OCI-M1 (cell line): Measurements from ENCODE around the gene GALNT18.

Experiments
- DNase-seq: peaks from one replicate; lab custom pipeline; 2025; lab: John Stamatoyannopoulos, UW

GALNT18 gene

DNA sequence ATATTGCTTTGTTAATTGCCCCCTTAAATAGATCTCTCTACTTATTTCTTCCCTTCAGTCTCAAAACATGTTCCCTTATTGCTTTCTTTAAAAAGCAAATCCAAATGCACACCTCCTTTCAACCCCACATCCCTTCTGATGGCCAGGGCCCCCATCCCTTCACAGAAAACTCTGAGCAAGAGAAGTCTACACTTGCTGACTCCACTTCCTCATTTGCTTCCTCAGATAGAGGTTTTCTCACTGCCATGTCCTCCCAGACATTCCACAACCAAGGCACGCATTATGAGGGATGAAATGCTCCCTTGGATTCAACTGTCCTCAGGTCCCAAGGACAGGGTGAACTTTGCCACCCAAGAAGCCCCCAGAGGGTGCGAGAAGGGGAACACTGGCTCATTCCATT is 311.9 kb downstream of the GALNT18 start:
- DNase-seq = no peak

DNA sequence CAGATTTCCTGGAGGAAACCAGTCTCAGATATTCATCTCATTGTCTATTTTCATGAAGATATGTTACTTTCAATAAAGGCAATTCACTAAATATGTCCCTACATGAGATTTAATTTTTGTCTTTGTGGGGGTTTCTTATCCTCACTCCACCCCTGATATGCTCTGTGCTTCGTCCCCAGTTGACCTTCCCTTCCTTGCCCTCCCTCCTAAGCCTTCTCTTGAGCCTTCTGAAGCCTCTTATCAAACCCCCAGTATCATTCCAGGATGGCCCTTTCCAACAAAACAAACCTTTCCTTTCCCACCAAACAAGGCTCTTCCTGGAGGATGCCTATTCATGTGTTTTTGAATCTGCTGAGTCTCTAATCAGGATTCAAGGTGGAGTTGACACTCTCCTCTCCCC is 313.6 kb downstream of the GALNT18 start:
- DNase-seq = no peak

DNA sequence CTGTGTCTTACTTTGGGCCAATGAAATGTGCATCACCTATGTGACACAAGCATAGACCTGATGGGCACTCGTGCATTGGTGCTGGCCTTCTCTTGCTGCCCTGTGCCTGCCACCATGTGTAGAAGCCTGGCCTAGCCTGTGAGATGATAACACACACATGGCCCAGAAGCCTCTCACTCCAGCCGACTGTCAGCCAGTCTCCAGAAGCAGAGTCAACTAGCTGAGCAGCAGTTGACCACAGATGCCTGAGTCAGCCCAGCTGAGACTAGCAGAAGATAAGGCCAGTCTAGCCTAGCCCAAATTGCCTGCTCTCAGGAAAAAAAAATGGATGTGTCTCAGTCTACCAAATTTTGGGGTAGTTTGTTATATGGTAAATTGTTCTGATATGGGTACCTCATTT is 314.9 kb downstream of the GALNT18 start:
- DNase-seq = no peak

DNA sequence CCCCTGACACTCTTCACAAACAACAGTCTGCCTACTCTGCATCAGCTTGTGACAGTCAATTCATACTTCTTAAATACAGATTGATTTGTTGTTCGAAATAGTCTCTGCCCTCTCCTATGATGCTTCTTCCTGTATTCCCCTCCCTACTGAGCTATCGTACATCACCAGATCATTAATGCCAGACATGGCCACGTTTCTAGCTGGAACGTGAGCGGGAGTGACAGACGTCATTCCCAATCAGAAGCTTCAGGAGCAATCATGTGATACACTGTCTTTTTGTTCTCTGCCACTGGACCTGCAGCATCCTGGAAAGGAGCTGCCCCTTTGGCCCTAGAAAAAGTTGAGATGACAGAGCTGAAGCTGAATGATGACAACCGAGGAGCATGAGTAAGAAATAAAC is 317.3 kb downstream of the GALNT18 start:
- no peak for DNase-seq

DNA sequence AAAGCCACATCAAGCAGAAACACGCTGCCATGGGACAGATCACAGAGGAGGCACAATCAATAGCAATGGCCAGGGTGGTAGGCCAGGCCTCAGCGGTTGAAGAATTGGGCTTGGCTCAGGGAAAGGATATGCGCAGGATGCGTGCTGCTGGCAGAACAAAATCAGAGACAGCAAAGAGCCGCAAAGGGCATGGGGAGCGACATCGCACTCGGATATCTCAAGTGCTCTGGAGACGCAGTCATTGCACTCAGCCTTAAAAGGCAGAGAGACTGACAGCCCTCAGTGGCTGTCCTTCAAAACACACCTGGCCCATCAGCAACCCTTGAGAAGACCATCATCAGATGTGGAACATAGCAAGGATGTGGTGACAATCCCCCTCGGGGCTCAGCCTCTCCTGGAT is 319.2 kb downstream of the GALNT18 start:
- no peak for DNase-seq

DNA sequence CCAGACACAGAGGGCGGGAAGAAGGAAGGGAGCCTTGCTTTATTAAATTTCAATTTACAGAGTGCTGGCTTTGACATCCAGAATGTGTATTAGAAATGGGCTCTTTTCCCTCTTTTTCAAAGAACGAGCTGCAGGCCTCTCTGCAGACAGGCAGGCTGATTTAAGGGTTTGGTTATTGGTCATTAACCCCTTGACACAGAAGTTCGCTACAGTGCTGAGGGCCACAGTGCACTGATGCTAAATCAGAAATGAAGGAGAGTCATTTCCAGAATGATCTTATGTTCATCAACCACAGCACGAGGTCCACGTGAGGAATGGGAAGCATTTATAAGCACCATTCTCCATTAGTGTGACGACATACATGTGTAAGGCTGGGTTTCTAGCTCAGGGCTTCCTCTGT is 320.6 kb downstream of the GALNT18 start:
- no peak for DNase-seq

DNA sequence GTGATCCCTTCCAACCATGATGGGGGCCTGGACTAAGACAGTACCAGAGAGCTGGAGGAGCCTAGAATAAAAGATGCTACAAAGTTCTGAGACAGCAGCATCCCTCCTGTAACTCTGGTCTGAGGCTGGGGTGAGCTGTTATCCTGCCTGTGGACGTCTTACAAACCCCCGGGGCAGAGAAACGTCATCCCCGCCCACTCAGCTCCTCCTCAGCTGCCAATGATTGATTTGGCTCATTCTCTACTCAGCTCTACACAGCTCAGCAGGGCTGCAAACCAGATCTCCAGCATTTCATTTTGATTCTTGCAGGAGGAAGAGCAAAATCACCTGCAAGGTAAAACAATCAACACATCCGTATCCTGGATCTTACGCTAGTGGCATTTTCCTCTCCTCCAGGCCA is 324.2 kb downstream of the GALNT18 start:
- no peak for DNase-seq

DNA sequence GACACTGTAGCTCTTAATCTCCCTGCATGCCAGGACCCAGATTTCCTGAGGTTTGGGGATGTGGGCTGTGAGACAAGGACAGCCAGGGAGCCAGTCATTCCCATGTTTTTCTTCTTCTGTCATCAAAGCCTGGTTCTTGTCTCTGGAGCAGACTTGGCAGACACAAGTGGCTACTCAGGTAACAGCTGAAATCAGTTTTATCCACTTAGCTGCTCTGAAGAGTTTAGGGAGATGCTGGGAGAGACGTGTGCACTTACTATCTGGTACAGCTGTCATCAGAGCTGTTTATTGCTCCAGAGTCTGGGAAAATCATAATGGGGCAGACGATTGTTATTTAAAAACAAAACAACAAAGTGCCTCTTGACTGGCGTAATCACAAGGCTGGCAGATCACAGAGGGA is 325.4 kb downstream of the GALNT18 start:
- no peak for DNase-seq

DNA sequence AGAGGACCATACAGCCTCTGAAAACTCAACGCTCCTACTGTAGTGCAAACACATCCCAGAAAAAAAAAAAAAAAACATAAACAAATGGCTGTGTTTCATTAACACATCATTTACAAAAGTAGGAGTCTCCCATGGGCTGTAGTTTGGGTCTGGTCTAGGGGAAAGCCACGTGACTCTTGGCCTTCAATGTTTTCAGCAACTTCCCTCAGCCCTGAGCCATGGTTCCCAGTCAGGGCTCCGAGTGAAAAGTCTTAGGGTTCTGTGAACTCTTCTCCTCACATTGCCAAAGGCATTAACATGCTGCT is 327.3 kb downstream of the GALNT18 start:
- no peak for DNase-seq

DNA sequence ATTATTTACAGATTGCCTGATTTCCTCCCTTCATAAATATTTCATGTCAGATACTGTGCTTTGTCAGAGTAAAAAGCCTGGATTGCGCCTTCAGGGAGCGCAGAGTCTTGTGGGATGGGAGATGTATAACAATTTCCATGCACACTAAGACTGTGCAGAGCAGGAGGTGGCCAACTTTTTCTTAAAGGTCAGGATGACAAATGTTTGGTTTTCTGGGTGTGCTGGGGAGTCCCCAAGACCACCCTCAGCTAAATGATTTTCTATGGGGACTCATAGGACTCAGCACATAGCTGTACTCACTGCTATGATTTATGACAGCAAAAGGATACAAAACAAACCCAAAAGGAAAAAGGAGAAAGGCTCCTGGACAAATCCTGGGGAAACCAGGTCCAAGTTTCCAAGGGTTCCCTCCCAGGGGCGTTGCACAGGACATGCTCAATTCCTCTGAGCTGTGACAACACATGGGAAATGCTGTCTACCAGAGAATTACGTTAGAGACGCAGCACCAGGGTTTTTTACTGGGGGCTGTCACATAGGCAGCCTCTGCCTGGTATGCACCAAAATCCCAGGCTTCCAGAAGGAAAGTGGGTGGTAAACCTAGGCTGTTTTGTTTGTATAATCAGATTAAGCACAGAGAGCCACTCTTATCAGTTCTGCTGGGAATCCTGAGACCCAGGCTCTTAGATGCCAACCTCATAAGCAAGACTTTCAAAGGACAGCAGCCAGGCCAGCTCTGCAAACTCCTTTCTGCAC is 327.8 kb downstream of the GALNT18 start:
- no peak for DNase-seq

DNA sequence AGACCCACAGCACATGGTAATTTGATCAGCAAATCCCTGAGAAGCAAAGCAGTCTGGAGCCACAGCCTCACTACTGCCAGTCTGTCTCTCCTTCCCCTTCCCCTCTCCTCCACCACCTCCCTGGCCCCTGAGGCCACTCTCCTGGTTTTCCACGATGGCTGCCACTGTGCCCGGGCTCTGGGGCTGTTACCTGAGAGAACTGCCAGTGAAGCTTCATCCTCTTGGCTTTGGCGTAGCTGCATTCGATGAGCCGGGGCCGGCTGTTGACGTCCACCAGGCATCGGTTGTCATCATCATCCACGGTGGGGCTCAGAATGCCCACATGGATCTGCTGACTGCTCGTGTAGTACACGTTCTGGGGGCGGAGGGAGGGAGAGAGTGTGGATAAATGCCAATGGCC is 329.0 kb downstream of the GALNT18 start:
- DNase-seq = no peak

DNA sequence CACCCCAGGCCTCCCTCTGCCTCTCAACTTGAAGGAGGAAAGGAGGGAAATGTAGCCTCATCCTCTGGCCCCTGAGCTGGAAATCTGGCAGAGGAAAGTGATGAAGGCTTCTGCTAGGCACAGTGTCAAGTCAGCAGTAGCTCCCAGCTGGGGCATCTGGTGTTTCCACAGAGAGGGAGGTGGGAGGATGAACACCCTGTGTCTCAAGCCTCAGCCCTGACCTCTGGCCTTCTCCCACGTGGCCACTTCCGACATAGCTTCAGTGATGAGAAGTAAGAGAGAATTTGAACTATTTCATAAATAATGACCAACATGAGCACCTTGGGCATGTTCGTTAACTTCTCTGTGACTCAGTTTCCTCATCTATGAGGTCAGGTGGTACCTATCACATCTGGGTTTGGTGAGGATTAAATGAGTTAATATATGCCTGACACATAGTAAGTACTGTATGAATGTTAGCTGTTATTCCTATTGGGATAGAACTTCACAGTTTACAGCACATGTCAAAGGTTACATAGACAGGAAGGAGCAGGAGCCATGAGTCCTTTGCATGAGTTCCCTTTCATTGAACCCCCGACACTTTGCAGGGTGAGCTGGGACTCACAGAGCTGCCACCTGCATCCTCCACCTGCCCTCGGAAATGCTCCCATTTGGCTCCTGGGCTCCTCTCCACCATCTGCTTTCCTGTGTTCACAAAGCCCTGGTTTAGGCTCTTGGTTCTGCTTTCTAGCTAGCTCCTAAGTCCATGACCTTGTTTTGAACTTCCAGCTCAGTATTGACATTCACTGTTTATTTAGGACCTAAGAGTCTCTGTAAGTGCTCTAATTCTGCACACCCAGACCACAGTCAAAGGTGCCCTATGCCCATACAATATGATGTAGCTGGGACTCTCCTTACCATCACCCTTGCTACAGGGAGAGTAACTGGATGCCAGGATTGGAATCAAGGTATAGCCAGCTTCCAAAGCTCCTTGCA is 330.5 kb downstream of the GALNT18 start:
- no peak for DNase-seq

DNA sequence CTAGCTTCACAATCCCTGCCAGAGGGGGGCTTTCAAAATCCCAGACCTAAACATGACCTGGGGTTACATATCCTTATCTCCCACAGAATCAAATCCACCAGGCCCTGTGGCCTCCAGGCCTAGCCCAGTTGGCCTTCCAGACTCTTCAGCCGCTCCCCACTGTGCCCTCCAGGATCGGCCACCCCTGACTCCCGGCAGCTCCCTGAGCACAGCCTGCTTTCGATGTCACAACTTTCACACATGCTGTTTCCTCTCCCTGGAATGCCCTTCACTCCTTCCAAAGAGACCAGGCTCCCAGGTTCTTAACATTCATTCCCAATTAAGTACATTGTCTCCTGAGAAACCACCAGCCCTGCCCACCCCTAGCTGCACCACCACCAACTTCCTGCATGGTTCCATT is 331.5 kb downstream of the GALNT18 start:
- no peak for DNase-seq

DNA sequence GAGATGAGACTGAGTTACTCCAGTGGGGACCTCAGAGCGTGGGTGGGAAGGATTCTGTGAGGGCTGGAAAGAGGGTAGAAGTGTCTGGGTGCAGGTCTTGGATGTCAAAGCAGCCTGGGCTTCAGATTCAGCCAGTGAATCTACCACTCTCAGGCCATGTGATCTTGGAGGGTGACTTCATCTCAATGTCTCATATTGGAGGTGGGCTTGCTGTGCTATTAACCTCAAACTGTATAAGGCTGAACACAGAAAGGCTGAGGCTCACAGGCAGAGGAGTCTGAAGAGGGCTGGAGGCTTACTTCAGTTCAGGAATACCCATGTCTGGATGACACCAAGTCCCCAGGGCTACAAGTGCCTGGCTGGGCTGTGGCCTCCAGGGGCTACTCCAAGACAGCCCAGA is 332.1 kb downstream of the GALNT18 start:
- DNase-seq = no peak

DNA sequence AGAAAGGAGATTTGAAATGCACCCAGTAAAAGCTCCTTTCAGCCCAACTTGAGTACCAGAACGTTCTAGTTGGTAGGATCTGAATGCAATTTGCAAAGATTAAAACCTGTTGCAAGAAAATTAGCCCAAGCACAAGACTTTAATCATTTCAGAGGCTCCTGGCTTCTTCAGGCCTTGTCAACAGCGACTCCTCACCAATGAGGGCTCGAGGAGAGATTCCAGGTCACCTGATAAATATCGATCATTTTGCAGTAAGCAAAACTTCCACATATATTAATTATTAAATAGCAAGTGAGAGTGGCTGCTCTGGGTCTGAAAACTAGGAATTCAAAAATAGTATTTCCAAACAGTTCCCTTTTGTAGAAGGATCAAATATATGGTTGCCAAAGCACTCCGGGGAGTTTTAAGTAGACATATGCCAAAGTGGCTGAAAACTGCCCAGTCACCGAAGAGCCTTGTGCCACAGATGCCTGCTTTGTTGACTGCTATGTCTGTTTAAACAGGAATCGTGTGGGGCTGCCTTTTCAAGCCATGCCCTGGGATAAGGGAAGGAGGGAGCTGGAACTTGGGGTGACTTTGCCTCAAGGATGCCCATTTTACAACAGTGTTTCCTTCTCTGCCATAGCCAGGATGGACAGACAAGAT is 332.7 kb downstream of the GALNT18 start:
- DNase-seq = no peak

DNA sequence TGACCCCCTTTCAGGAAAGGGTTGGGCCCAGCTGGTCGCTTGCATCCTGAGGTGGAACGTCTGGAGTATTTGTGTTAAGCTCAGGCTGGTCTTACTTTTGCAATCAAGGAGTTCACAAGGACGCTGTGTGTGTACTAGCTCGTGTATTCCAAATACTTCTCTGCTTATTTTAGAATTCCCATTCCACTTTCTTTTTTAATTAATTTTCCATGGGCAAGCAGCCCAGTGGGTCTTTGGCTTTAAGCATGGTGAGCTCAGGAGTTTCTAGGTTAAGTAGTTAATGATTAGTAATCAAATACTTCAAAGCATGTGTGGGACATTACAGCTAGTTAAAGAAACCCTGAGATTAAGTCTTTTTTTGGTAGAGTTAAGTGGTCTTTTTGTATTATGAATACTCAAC is 337.3 kb downstream of the GALNT18 start:
- DNase-seq = no peak

DNA sequence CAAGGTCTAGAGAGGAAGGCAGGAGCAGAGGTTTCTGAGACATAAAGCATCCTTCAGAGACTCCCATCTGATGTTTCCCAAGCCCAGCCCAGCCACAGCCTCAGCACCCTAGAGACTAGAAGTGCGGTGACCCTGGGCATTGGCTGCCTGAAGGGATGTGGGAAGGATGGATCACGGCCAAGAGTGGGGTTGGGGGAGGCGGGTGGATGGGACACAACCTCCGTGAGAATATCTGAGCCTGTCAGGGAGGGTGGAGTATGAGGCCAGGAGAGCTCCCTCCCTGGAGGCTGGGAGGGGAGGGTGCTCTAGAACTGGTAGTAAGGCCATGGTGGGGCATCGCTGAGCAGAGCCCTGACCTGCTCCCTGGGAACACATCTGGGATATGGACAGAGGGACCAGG is 340.2 kb downstream of the GALNT18 start:
- DNase-seq = no peak

DNA sequence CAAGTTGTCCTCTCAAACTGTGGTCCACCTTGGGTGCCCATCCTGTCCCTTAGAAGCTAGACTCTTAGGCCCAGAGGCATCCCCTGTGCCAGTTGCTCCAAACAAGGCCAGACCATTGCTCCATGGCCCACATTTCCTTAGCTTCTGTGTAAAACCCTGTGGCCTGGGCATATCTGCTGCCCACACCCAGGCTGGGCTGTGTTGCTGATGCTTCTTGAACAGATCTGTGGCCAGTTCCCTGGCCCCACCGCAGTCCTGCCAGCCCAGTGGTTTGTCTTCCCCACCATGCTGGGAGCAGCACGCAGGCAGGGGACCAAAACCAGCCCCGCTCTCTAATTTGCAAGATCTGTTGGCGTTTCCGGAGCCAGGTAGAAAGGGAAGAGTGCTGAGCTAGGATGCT is 341.0 kb downstream of the GALNT18 start:
- DNase-seq = no peak

DNA sequence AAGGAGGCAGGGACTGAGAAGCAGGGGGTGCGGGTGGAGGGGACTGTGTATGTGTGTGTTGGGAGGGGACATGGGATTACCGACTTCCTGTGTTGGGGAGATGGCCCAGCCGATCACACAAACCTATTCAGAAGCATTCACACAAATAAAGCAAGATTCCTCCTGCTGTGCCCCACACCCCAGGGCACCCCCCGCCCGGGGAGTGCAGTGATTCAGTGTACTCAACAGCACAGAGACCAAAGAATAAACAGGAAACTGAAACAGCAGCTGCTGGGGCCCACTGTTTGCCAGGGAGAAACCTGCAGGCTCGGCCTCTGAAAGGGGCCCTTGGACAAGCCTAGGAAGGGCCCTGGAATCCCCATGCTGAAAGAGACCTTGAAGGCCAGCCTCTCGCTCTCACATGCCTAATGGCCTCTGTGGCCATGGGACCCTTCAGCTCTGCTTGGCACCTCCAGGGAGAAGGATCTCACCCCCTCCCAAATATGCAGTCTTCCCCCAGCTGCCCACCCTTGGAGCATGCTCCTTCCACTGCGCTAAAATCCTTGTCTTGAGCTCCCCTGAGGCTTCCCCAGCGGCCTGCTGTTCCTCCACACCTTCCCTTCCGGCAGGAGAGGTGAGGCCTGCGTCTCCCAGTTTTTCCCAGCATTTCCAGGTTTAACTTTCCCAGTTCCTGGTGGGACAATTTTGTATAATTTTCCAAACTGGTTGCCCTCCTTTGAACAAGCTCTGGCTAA is 341.7 kb downstream of the GALNT18 start:
- no peak for DNase-seq

DNA sequence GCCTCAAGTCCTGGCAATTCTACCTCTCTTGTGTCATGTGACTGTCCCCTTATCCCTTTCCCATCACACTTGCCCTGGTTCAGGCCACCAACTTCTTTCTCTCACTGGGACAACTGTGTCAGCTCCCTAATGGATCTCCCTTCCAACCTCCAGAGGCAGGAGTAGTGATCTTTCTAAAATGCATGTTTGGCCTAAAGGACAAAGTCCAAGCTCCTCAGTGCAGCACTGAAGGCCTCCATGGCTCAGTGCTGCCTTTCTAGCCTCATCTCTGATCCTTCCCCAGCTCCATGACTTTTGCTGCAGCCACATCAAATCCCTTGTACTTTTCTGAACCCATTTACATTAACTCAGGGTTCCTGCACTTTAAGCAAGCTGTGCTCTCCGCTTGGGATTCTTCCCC is 349.6 kb downstream of the GALNT18 start:
- no peak for DNase-seq

DNA sequence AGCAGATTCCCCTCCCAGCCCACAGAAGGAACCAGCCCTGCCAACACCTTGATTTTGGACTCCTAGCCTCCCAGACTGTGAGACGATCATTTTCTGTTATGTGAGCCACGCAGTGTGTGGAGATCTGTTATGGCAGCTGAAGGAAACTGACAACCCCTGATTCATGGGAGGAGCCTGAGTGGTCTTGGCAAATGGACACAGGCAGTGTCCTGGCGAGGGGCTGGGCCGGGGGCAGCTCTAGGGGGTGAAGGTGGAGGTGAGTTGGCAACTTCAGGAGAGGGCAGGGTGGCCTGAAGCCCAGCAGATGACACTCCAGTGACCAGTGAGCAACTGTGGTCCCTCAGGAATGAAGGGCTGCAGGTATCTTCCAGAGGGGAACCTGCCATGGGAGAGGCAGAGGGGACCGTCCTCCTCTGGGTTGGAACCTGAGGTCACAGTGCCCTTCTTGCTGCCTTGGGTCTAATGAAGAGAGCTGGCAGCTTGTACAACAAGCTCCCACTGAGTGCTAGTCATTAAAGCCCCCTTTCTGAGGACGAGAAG is 351.5 kb downstream of the GALNT18 start:
- no peak for DNase-seq

DNA sequence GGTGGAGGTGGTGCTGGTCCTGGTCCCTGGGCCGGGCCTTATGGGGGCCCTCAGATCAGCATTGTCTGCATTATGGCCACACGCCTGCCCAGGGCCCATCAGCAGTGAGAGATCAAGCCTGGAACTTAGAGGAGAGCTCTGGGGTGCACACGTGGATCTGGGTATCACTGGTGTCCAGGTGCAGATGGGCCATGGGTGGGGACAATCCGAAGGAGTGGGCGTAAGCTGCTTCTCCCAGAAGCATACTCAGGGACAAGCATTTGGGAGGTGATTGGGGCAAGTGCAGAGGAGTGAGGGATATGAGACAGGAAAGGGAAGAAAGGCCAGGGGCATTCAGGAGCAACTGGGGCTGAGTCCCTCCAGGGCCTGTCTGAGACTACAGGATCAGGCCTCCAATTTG is 353.1 kb downstream of the GALNT18 start:
- no peak for DNase-seq
